ENCODE data around the gene CPXM1. TPM values are rescaled to one million over a fixed set of nuclear protein-coding genes. Genes with fewer than 3 reads are reported as not detected.

CPXM1 gene
- total RNA-seq, 1 experiment from 2014 or later = 1.2 TPM

Other genes starting within 250 kb of the CPXM1 start
- gene NOP56, start 148.0 kb downstream of the CPXM1 start, total RNA-seq (2014; rRNA removed; shearing (Covaris generic)) = 218 and 228 TPM in 2 replicates
- gene IDH3B, start 136.4 kb downstream of the CPXM1 start, total RNA-seq (2014; rRNA removed; shearing (Covaris generic)) = 161 and 211 TPM in 2 replicates
- 4.0 and 4.4 TPM in 2 replicates for gene EBF4, start 107.8 kb downstream of the CPXM1 start, total RNA-seq (2014; rRNA removed; shearing (Covaris generic))
- gene C20orf141, start 14.4 kb upstream of the CPXM1 start, total RNA-seq (2014; rRNA removed; shearing (Covaris generic)) = not detected in 2 replicates
- gene TMEM239, start 15.7 kb upstream of the CPXM1 start, total RNA-seq (2014; rRNA removed; shearing (Covaris generic)) = not detected in 2 replicates
- gene PCED1A, start 40.0 kb upstream of the CPXM1 start, total RNA-seq (2014; rRNA removed; shearing (Covaris generic)) = 18.3 and 25.6 TPM in 2 replicates
- gene VPS16, start 40.1 kb upstream of the CPXM1 start, total RNA-seq (2014; rRNA removed; shearing (Covaris generic)) = 40.5 and 44.3 TPM in 2 replicates
- 16.5 and 36.4 TPM in 2 replicates for gene PTPRA, start 72.9 kb upstream of the CPXM1 start, total RNA-seq (2014; rRNA removed; shearing (Covaris generic))
- not detected in 2 replicates for gene GNRH2, start 243.0 kb upstream of the CPXM1 start, total RNA-seq (2014; rRNA removed; shearing (Covaris generic))
- 53.2 and 83.0 TPM in 2 replicates for gene MRPS26, start 245.4 kb upstream of the CPXM1 start, total RNA-seq (2014; rRNA removed; shearing (Covaris generic))